Activated effector memory CD4-positive, alpha-beta T cell treated with Interleukin-2 at 50 U/mL for 16 hours (primary cell): ENCODE results near the gene ZNF341.
A peak's percentile ranks its signal among the peaks of the same experiment; 100 is the strongest.

Experiments used
- DNase-seq: peaks from one replicate; pipeline ENCODE4 v3.0.0-alpha.2; 2020

Gene ZNF341

DNA sequence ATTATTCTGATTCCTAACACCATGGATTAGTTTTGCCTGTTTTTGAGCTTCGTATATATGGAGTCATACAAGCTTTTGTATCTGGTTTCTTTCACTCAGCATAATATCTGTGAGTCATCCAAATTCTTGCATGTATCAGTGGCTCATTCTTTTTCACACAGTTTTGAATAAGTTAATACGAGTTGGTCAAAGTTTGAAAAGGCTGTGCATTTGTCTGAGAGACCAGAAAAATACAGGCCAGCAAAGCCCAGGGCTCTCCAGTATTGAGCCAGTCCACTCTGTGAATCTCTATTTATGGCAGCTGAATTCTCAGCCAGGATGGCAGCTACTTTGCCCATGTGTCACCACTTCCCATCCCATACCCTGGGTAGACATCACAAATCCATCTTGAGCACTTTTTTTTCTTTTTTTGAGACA, 72.1 kb downstream of the ZNF341 start:
- DNase-seq: no peak

DNA sequence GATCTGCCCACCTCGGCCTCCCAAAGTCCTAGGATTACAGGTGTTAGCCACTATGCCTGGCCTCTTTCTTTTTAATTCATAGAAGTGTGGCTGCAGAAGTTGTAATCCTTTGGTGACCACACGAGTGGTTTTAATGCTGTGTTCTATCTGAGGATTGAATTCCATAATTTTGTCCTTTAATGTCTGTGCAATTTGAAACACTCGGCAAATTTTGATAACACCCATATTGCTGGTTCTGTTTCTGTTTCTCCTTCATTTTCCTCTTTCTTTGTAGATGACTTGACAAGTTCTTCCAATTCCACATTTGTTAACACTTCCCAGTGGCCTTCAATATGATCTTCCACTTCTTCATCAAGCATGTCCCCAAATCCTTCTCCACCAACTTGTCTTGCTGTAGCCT, 76.6 kb downstream of the ZNF341 start:
- DNase-seq: no peak

- no peak for DNase-seq
Measured at GRCh38 chr20:33810259-33810658, 78.5 kb downstream of the ZNF341 start.

GRCh38 chr20:33810885-33811775, 79.3 kb downstream of the ZNF341 start, which contains the start of gene CHMP4B:
Gene CHMP4B (plus strand): TSS chr20:33811348. CDS start chr20:33811469, 121 bp downstream.
- peak; percentile 98 for DNase-seq

- no peak for DNase-seq
Measured at GRCh38 chr20:33811776-33812151, 80.0 kb downstream of the ZNF341 start.

DNA sequence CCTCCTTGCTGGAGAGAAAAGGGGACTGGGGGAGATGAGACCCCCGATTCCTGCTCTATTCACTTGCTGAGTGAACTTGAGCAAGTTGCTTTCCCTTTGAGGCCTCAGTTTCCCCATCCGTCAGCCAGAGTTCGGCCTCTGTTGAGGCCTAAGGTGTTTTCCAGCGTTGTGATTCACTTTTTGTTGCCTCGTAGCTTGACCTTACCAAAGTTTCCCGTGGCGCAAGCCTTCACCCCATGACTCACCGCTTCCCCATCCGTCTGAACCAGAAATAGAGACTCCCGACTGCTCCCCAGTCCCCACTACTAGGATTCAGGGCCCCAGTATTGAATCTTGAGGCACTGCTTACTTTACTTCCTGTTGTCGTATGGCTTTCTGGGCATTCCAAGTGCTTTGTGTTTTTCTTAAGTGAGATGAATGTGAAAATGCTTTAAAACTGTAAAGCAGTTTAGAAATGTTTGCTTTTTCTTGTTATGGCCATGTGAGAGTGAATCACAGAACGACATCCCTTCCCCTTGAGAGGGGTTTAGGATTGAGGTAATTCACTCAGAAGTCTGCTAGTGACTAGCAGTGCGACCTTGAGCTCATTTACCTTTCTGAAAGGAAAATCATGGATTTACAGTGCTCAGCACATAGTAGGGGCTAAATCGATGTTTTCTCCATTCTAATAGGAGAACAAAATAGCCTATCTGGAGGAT, 80.5 kb downstream of the ZNF341 start:
- DNase-seq: peak; percentile 17

DNA sequence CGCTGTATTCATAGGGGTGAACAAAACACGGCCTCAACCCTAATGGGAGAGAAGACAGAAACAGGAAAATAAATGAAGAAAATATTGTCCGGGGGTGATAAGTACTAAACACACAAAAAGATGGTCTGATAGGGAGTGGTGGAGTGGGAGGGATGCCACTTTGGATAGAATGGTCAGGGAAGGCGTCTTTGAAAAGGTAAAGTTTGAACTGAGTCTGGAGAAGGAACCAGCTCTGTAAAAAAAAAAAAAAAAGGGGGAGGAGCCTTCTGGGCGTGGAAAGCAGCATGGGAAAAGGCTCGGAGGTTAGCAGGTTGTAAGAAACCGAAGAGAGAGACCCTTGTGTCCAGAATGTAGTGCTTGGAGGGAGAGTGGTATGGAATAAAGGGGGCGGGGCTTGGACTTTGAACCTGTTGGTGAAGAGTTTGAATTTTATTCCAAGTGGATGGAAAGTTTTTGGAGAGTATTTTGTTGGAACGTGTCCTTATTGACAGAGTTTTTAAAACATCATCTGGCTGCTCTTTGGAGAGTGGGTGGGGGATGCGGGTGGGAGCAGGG, 81.2 kb downstream of the ZNF341 start:
- no peak for DNase-seq

- no peak for DNase-seq
Measured at GRCh38 chr20:33814238-33814712, 82.5 kb downstream of the ZNF341 start.

GRCh38 chr20:33815671-33816070, 83.9 kb downstream of the ZNF341 start:
- no peak for DNase-seq

DNA sequence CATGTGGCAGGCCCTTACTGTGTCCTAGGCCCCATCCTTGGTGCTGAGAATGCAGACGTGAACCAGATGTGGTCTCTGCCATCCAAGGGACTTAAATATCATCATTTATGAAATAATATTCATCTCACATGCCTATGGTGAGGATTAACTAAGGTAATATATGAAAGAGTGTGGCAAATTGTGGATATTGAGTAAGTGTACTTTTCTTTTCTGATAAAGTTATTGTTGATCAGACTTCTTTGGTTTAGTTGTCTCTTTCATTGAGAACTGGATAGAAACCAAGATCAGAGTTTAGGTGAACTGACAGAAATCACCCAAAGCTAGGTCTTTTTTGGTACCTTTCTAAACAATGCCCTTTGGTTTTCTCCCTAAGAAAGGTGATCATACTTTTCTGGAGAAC, 84.4 kb downstream of the ZNF341 start:
- DNase-seq: no peak

GRCh38 chr20:33817411-33817810, 85.6 kb downstream of the ZNF341 start:
- DNase-seq: no peak

DNA sequence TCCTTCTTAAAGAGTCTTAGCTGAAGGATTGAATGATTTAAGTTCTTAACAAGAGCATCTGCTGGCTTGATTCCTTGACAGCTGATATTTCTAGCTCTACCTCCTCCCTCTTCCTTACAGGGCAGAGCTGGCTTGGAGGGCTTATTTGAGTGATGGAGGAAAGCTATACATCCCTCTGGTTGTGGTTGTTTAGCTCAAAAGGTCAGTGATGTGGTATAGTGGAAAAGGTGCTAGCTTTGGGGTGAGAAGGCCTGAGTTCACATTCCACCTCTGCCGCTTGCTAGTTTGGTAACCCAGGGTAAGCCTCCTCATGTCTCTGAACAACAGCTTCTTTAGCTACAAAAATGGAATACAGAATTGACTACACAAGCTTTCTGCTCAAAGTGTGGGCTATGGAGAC, 87.7 kb downstream of the ZNF341 start:
- no peak for DNase-seq

- no peak for DNase-seq
Measured at GRCh38 chr20:33820362-33820761, 88.6 kb downstream of the ZNF341 start.

- DNase-seq: no peak
Measured at GRCh38 chr20:33821270-33821836, 89.6 kb downstream of the ZNF341 start.

- no peak for DNase-seq
Measured at GRCh38 chr20:33822423-33822822, 90.6 kb downstream of the ZNF341 start.

DNA sequence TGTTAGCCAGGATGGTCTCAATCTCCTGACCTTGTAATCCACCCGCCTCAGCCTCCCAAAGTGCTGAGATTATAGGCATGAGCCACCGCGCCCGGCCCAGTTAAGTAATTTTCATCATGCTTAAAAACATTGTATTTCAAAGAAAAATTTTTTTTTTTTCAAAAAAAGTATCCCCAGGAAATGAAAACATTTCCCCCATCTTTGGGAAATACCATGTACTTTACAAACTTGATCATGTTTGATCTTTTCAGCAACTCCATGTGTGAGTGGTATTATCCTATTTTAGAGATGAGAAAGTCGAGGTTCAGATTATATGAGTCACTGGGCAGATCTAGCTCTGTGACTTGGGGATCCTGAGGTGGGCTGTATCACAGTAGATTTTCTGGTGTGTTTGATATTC, 91.2 kb downstream of the ZNF341 start:
- no peak for DNase-seq

DNA sequence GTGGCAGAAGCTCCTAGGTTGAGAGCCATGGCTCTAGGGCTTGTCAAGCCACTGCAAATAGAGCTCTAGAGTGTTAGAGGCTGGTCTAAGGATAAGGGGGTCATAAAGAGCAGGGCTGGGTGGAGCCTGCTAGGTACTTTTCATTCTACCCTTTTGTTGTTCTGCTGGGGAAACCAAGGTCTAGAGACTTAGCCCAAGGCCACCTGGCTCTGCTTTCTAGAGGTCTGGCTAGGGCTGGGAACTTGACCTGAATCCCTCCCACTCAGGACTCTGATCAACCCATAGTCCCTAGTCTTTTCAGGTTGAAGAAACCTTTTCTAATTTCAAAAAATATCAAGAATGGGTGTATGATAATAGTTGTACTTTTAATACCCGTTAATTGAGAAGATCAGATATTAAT, 93.1 kb downstream of the ZNF341 start:
- no peak for DNase-seq

GRCh38 chr20:33825340-33826269, 93.8 kb downstream of the ZNF341 start:
- DNase-seq: no peak

DNA sequence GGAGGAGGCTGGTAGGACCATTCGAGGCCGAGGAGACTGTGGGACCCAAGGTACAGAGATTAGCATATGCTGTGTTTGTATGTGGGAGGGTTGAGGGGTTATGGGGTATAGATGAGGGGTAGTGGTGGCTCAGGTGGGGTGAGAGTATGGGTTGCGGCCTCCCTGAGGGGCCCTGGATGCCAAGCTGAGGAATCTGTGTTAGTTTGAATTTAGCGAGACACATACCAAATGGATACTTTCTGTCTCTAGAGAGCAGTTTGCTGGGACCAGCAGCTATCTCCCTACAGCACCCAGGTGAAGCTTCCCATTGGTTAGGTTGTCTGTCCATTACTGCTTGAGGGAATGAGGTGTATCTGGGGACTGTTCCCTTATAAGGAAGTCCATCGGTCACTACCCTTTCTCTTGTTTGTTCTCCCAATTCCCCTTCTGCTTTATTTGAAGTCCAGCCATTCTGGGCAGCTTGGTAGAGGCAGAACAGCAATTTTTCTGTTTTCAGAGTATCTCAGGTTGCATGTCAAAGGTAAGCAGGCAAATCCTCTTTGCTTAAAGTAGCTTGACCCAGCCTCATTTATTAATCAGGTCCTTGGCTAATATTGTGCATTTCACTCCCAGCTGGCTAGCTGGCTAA, 94.6 kb downstream of the ZNF341 start:
- DNase-seq: no peak

GRCh38 chr20:33827109-33827508, 95.3 kb downstream of the ZNF341 start:
- DNase-seq: no peak

- DNase-seq: no peak
Measured at GRCh38 chr20:33827634-33828325, 96.0 kb downstream of the ZNF341 start.
